ENCODE measurements around the gene YAF2. TPM values are rescaled to one million over a fixed set of nuclear protein-coding genes. Genes with fewer than 3 reads are reported as not detected.

Gene YAF2
- total and polyA plus RNA-seq, 2 experiments from 2014 or later = 15.3 to 35.5 TPM

GRCh38 chr12:42145552-42146215 lies 92.4 kb downstream of the YAF2 start:
- Histone ChIP-seq H3K27ac (peak overlapping the region; percentile 89), H3K4me2 (peak overlapping the region; percentile 88), H3K4me3 (peak overlapping the region; percentile 98), H2AFZ (peak overlapping the region; percentile 84), H3K79me2 (peaks cover 34% of the 10 kb centered on the region), H4K20me1 (ENCODE audit: insufficient read depth, poor library complexity, severe bottlenecking) (peaks cover 23% of the 10 kb centered on the region), H3K9me3 (ENCODE audit: low read depth) (no peaks in the 10 kb centered on the region), H3K4me1 (ENCODE audit: insufficient read depth) (peaks cover 20% of the 10 kb centered on the region), H3K9me2 (replicated peaks; ENCODE audit: insufficient read depth) (no peaks in the 10 kb centered on the region), H3K36me3 (replicated peaks; ENCODE audit: insufficient read depth, low read depth) (no peaks in the 10 kb centered on the region), H3K27me3 (no peaks in the 10 kb centered on the region)
- DNase-seq (ENCODE audit: low spot score) = peak; percentile 30
- TF ChIP-seq EZH2 (IDR thresholded peaks at IDR 0.05; ENCODE audit: borderline replicate concordance) (no peak), CTCF (IDR thresholded peaks at IDR 0.05; ENCODE audit: poor library complexity) (peak; percentile 16)
- 55% methylated on average over 11 of the region's 11 CpGs for WGBS (ENCODE audit: low lambda C conversion rate, missing lambda C conversion rate)

GRCh38 chr12:42145197-42145549 lies 92.9 kb downstream of the YAF2 start:
- Histone ChIP-seq H3K9me2 (replicated peaks; ENCODE audit: insufficient read depth) (no peaks in the 10 kb centered on the region), H3K79me2 (peaks cover 39% of the 10 kb centered on the region), H3K9me3 (ENCODE audit: low read depth) (no peaks in the 10 kb centered on the region), H3K4me1 (ENCODE audit: insufficient read depth) (peaks cover 22% of the 10 kb centered on the region), H3K27me3 (no peaks in the 10 kb centered on the region), H3K4me2 (peak overlapping the region; percentile 88), H3K27ac (peak overlapping the region; percentile 89), H3K36me3 (replicated peaks; ENCODE audit: insufficient read depth, low read depth) (no peaks in the 10 kb centered on the region), H2AFZ (peak overlapping the region; percentile 84), H4K20me1 (ENCODE audit: insufficient read depth, poor library complexity, severe bottlenecking) (peaks cover 28% of the 10 kb centered on the region), H3K4me3 (peak overlapping the region; percentile 98)
- 19% methylated on average over 8 of the region's 8 CpGs for WGBS (ENCODE audit: low lambda C conversion rate, missing lambda C conversion rate)
- DNase-seq (ENCODE audit: low spot score) = peak; percentile 5
- TF ChIP-seq EZH2 (IDR thresholded peaks at IDR 0.05; ENCODE audit: borderline replicate concordance) (no peak), EZH2phosphoT487 (IDR thresholded peaks at IDR 0.05; ENCODE audit: low read depth, severe bottlenecking, unreplicated experiment) (no peak)

- 6% methylated on average over 84 of the region's 106 CpGs for WGBS (ENCODE audit: low lambda C conversion rate, missing lambda C conversion rate)
- TF ChIP-seq EZH2 (IDR thresholded peaks at IDR 0.05; ENCODE audit: borderline replicate concordance) = no peak
- no peak for TF ChIP-seq CTCF (IDR thresholded peaks at IDR 0.05; ENCODE audit: poor library complexity)
- TF ChIP-seq EZH2phosphoT487 (IDR thresholded peaks at IDR 0.05; ENCODE audit: low read depth, severe bottlenecking, unreplicated experiment) = no peak
- H2AFZ ChIP-seq = peak within 1 kb of the TSS; percentile 91
- H3K79me2 ChIP-seq = peaks cover 44% of the 10 kb centered on the region
- no peaks in the 10 kb centered on the region for H3K36me3 ChIP-seq (replicated peaks; ENCODE audit: insufficient read depth, low read depth)
- DNase-seq (ENCODE audit: low spot score) = peak; percentile 96
- H3K27me3 ChIP-seq = no peaks in the 10 kb centered on the region
- H4K20me1 ChIP-seq (ENCODE audit: insufficient read depth, poor library complexity, severe bottlenecking) = peaks cover 29% of the 10 kb centered on the region
- peak within 1 kb of the TSS; percentile 98 for H3K4me3 ChIP-seq
- H3K4me2 ChIP-seq = peak within 1 kb of the TSS; percentile 88
- H3K9me3 ChIP-seq (ENCODE audit: low read depth) = no peaks in the 10 kb centered on the region
- no peaks in the 10 kb centered on the region for H3K9me2 ChIP-seq (replicated peaks; ENCODE audit: insufficient read depth)
- H3K4me1 ChIP-seq (ENCODE audit: insufficient read depth) = peaks cover 22% of the 10 kb centered on the region
- peak within 1 kb of the TSS; percentile 89 for H3K27ac ChIP-seq
Measured at GRCh38 chr12:42144408-42145196, 93.4 kb downstream of the YAF2 start, which contains the start of gene GXYLT1. TSS of gene GXYLT1 (minus strand) at chr12:42144874. CDS start at chr12:42144646, 228 bp downstream.

- 0% methylated on average over 21 of the region's 21 CpGs for WGBS (ENCODE audit: low lambda C conversion rate, missing lambda C conversion rate)
- Histone ChIP-seq H3K27me3 (no peaks in the 10 kb centered on the region), H3K9me2 (replicated peaks; ENCODE audit: insufficient read depth) (no peaks in the 10 kb centered on the region), H2AFZ (peak overlapping the region; percentile 91), H3K4me2 (peak overlapping the region; percentile 88), H3K4me1 (ENCODE audit: insufficient read depth) (peaks cover 22% of the 10 kb centered on the region), H4K20me1 (ENCODE audit: insufficient read depth, poor library complexity, severe bottlenecking) (peaks cover 29% of the 10 kb centered on the region), H3K27ac (peak overlapping the region; percentile 89), H3K4me3 (peak overlapping the region; percentile 98), H3K9me3 (ENCODE audit: low read depth) (no peaks in the 10 kb centered on the region), H3K79me2 (peaks cover 49% of the 10 kb centered on the region), H3K36me3 (replicated peaks; ENCODE audit: insufficient read depth, low read depth) (no peaks in the 10 kb centered on the region)
- no peak for DNase-seq (ENCODE audit: low spot score)
- TF ChIP-seq CTCF (IDR thresholded peaks at IDR 0.05; ENCODE audit: poor library complexity) = no peak
- TF ChIP-seq EZH2phosphoT487 (IDR thresholded peaks at IDR 0.05; ENCODE audit: low read depth, severe bottlenecking, unreplicated experiment) = no peak
- no peak for TF ChIP-seq EZH2 (IDR thresholded peaks at IDR 0.05; ENCODE audit: borderline replicate concordance)
Measured at GRCh38 chr12:42144158-42144407, 94.0 kb downstream of the YAF2 start.
